Uterus (tissue), 2 donors: ENCODE measurements around the gene SLC35A3.

Source experiments
- POLR2A ChIP-seq, 2 donors: fragments of 450-650 bp; IDR thresholded peaks; one replicate each; pipeline ENCODE4 v1.6.1; 2016; ENCODE audit warnings: antibody characterized with exemption in 2 of 2, mild to moderate bottlenecking in 1 of 2, moderate library complexity in 1 of 2
- TF ChIP-seq, protein P1 (sequence below), 4 experiments: fragments of 200-600 bp in 2 of 4; fragments of 450-650 bp in 2 of 4; sonication (generic) in 2 of 4; IDR thresholded peaks; one replicate each; pipeline ENCODE4 v1.5.1; 2016 to 2019; ENCODE audit warnings: antibody characterized with exemption in 4 of 4, mild to moderate bottlenecking in 2 of 4, moderate library complexity in 1 of 4

DNA sequence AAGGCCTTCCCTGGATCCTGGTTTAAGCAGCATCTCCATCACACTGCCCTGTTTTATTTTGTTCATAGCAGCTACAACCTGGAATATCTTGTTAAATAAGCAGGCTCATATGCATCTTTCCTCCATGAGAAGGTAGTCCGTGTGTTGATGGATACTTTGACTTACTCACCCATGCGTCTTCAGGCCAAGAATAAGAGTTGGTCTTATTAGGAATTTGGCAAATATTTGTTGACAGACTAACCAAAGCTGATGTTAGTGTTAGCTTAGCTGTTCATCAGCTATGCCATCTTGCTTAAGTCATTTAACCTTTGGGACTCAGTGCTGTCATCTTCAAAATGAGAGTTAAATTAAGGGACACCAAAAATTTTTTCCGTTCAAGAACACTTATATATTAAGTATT, 103.7 kb downstream of the SLC35A3 start:
- TF ChIP-seq, protein P1, sequence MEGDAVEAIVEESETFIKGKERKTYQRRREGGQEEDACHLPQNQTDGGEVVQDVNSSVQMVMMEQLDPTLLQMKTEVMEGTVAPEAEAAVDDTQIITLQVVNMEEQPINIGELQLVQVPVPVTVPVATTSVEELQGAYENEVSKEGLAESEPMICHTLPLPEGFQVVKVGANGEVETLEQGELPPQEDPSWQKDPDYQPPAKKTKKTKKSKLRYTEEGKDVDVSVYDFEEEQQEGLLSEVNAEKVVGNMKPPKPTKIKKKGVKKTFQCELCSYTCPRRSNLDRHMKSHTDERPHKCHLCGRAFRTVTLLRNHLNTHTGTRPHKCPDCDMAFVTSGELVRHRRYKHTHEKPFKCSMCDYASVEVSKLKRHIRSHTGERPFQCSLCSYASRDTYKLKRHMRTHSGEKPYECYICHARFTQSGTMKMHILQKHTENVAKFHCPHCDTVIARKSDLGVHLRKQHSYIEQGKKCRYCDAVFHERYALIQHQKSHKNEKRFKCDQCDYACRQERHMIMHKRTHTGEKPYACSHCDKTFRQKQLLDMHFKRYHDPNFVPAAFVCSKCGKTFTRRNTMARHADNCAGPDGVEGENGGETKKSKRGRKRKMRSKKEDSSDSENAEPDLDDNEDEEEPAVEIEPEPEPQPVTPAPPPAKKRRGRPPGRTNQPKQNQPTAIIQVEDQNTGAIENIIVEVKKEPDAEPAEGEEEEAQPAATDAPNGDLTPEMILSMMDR (IDR thresholded peaks at IDR 0.05), result no peak
- no peak for TF ChIP-seq POLR2A (IDR thresholded peaks at IDR 0.05)
